HL-60 (cell line): Measurements from ENCODE around the gene VAV2.
"Not testable (repeated sequence)": the region's sequence is repeated elsewhere in the genome, so short reads cannot be mapped to it uniquely, and the experiment has no call there.

Source experiments
- DNase-seq, 2 experiments: peaks; one replicate each; pipeline ENCODE4 v3.0.0-alpha.2; 2010 to 2020; ENCODE audit warnings: low read depth in 1 of 2, low spot score in 1 of 2
- H3K27ac ChIP-seq: fragments of 250-450 bp; sonication (Bioruptor Pico); replicated peaks from 2 replicates; pipeline ENCODE4 v1.5.1; 2020; ENCODE audit warnings: mild to moderate bottlenecking, moderate library complexity
- H3K27me3 ChIP-seq: fragments of 250-450 bp; sonication (Bioruptor Pico); 2 replicates; pipeline ENCODE4 v1.5.1; 2021; ENCODE audit warnings: mild to moderate bottlenecking, moderate library complexity; ENCODE audit not compliant: insufficient read depth, poor library complexity, severe bottlenecking
- H3K4me3 ChIP-seq: replicated peaks from 2 replicates; pipeline ENCODE4 v1.5.1; 2011; ENCODE audit warnings: mild to moderate bottlenecking, control low read depth, low read length; ENCODE audit not compliant: insufficient read depth
- GABPA ChIP-seq: IDR thresholded peaks from 2 replicates; pipeline ENCODE4 v1.6.1; 2012; ENCODE audit warnings: low read depth
- POLR2AphosphoS5 ChIP-seq: IDR thresholded peaks from 2 replicates; pipeline ENCODE4 v1.6.1; 2012; ENCODE audit warnings: low read depth
- SPI1 ChIP-seq: IDR thresholded peaks from 2 replicates; pipeline ENCODE4 v1.6.1; 2012; ENCODE audit warnings: low read depth, mild to moderate bottlenecking, borderline replicate concordance
- TF ChIP-seq, protein P1 (sequence below): IDR thresholded peaks from one replicate; pipeline ENCODE4 v1.5.1; 2011; ENCODE audit warnings: low read length, control low read depth, inconsistent platforms; ENCODE audit not compliant: insufficient read depth
- TF ChIP-seq, protein P2 (sequence below): IDR thresholded peaks from 2 replicates; pipeline ENCODE4 v1.6.1; 2012; ENCODE audit warnings: low read depth; ENCODE audit not compliant: insufficient replicate concordance

The VAV2 gene

GRCh38 chr9:133924453-133924852, 67.7 kb downstream of the VAV2 start:
- Histone ChIP-seq H3K4me3 (no peak overlapping the region), H3K27ac (no peak overlapping the region), H3K27me3 (no peaks in the 10 kb centered on the region)
- DNase-seq, result no peak
- TF ChIP-seq, protein P1, sequence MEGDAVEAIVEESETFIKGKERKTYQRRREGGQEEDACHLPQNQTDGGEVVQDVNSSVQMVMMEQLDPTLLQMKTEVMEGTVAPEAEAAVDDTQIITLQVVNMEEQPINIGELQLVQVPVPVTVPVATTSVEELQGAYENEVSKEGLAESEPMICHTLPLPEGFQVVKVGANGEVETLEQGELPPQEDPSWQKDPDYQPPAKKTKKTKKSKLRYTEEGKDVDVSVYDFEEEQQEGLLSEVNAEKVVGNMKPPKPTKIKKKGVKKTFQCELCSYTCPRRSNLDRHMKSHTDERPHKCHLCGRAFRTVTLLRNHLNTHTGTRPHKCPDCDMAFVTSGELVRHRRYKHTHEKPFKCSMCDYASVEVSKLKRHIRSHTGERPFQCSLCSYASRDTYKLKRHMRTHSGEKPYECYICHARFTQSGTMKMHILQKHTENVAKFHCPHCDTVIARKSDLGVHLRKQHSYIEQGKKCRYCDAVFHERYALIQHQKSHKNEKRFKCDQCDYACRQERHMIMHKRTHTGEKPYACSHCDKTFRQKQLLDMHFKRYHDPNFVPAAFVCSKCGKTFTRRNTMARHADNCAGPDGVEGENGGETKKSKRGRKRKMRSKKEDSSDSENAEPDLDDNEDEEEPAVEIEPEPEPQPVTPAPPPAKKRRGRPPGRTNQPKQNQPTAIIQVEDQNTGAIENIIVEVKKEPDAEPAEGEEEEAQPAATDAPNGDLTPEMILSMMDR, result no peak
- TF ChIP-seq SPI1, result no peak
- TF ChIP-seq, protein P2, sequence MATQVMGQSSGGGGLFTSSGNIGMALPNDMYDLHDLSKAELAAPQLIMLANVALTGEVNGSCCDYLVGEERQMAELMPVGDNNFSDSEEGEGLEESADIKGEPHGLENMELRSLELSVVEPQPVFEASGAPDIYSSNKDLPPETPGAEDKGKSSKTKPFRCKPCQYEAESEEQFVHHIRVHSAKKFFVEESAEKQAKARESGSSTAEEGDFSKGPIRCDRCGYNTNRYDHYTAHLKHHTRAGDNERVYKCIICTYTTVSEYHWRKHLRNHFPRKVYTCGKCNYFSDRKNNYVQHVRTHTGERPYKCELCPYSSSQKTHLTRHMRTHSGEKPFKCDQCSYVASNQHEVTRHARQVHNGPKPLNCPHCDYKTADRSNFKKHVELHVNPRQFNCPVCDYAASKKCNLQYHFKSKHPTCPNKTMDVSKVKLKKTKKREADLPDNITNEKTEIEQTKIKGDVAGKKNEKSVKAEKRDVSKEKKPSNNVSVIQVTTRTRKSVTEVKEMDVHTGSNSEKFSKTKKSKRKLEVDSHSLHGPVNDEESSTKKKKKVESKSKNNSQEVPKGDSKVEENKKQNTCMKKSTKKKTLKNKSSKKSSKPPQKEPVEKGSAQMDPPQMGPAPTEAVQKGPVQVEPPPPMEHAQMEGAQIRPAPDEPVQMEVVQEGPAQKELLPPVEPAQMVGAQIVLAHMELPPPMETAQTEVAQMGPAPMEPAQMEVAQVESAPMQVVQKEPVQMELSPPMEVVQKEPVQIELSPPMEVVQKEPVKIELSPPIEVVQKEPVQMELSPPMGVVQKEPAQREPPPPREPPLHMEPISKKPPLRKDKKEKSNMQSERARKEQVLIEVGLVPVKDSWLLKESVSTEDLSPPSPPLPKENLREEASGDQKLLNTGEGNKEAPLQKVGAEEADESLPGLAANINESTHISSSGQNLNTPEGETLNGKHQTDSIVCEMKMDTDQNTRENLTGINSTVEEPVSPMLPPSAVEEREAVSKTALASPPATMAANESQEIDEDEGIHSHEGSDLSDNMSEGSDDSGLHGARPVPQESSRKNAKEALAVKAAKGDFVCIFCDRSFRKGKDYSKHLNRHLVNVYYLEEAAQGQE, result no peak

GRCh38 chr9:133923608-133924007, 68.5 kb downstream of the VAV2 start:
- H3K27ac ChIP-seq, H3K4me3 ChIP-seq, DNase-seq, H3K27me3 ChIP-seq: not testable (repeated sequence)

DNA sequence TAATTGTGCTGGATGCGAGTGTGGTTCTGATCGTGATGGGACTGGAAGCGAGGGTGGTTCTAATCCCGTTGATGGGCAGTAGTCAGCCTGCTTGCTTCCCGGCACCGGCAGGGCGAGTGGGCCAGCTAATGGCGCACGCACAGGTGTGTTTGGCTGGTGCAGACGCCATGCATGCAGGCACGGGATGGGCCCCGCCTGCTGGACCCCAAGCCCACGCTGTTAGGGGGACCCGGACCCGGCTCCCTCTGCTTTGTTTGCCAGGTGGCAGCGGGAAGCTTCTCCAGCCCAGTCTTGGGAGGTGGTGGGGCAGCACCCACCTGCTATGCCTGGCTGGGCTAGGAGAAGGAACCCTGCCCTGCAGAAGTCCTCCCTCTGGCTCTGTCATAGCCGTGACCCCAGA, 70.3 kb downstream of the VAV2 start:
- Histone ChIP-seq H3K4me3 (no peak overlapping the region), H3K27me3 (peaks cover under 1% of the 10 kb centered on the region), H3K27ac (no peak overlapping the region)
- DNase-seq, result no peak
- TF ChIP-seq, protein P1, result no peak
- TF ChIP-seq POLR2AphosphoS5 (no peak), GABPA (no peak), SPI1 (no peak)
- TF ChIP-seq, protein P2, result no peak

GRCh38 chr9:133920471-133920870, 71.7 kb downstream of the VAV2 start:
- Histone ChIP-seq H3K27me3 (peaks cover 6% of the 10 kb centered on the region), H3K4me3 (no peak overlapping the region), H3K27ac (no peak overlapping the region)
- no peak for DNase-seq
- TF ChIP-seq, protein P1, result no peak
